A673 (cell line): ENCODE data around the gene BABAM2.

Experiments used
- CTCF ChIP-seq: fragments of 300-800, 200-600 bp; sonication (generic); conservative IDR thresholded peaks from 2 replicates; pipeline ENCODE4 v1.5.1; 2017; ENCODE audit warnings: low read depth, mild to moderate bottlenecking, antibody characterized with exemption, low read length, moderate library complexity, mixed read lengths
- EZH2 ChIP-seq: fragments of 200-600 bp; sonication (generic); IDR thresholded peaks from 2 replicates; pipeline ENCODE4 v1.6.1; 2017; ENCODE audit warnings: borderline replicate concordance, low read depth, mild to moderate bottlenecking, mixed read lengths, antibody characterized with exemption, low read length; ENCODE audit not compliant: poor library complexity, severe bottlenecking

GRCh38 chr2:28360058-28360717 is 469.7 kb downstream of the BABAM2 start:
- TF ChIP-seq CTCF = no peak
- no peak for TF ChIP-seq EZH2
